Measurements from ENCODE around the gene ADGRL1. TPM values are rescaled to one million over a fixed set of nuclear protein-coding genes. Genes with fewer than 3 reads are reported as not detected.

Gene ADGRL1
- total and polyA plus RNA-seq, 10 donors = 1.8 to 21.1 (median 12.4) TPM

GRCh38 chr19:14113762-14114414, 92.1 kb downstream of the ADGRL1 start:
- Histone ChIP-seq H3K4me1 (peaks cover 35 to 88% (median 69%) of the 10 kb centered on the region in 6 donors), H3K4me3 (peak overlapping the region in 3 of 8 donors; percentile 0 to 67 (median 2)), H3K36me3 (peaks cover 0 to 14% (median 0%) of the 10 kb centered on the region in 6 donors), H3K27ac (peak overlapping the region; percentile 49 to 99 (median 92)), H3K9me3 (no peaks in the 10 kb centered on the region), H3K27me3 (replicated peaks in 1 of 7) (no peaks in the 10 kb centered on the region)
- intact Hi-C loops (cut with DNase I; ENCODE audit: low total_unique reads) = no loop called here
- DNase-seq = peak; percentile 88
- WGBS, 5 donors = 73 to 85% (median 78%) methylated on average over 8 to 18 of the region's 18 CpGs
- TF ChIP-seq POLR2A (IDR thresholded peaks at IDR 0.05) = no peak
- TF ChIP-seq POLR2AphosphoS5 (IDR thresholded peaks at IDR 0.05) = peak in 1 of 3 donors; percentile 17
- peak in 6 of 11 experiments; percentile 16 to 33 (median 21) for TF ChIP-seq CTCF (IDR thresholded peaks at IDR 0.05 in 8 of 11, conservative IDR thresholded peaks at IDR 0.05 in 3 of 11)

- H3K4me3 ChIP-seq = peak overlapping the region in 7 of 8 donors; percentile 8 to 67 (median 38)
- H3K36me3 ChIP-seq = peaks cover 0 to 24% (median 0%) of the 10 kb centered on the region in 6 donors
- no peaks in the 10 kb centered on the region for H3K9me3 ChIP-seq
- TF ChIP-seq CTCF (IDR thresholded peaks at IDR 0.05 in 8 of 11, conservative IDR thresholded peaks at IDR 0.05 in 3 of 11) (peak in 1 of 11 experiments; percentile 11), POLR2AphosphoS5 (IDR thresholded peaks at IDR 0.05) (peak; percentile 44 to 76 (median 74)), POLR2A (IDR thresholded peaks at IDR 0.05) (no peak)
- 51 to 70% (median 60%) methylated on average over 10 to 12 of the region's 12 CpGs for WGBS, 5 donors
- H3K27me3 ChIP-seq (replicated peaks in 1 of 7) = no peaks in the 10 kb centered on the region
- peak overlapping the region; percentile 74 to 99 (median 92) for H3K27ac ChIP-seq
- peaks cover 29 to 90% (median 63%) of the 10 kb centered on the region in 6 donors for H3K4me1 ChIP-seq
- intact Hi-C loops (cut with DNase I; ENCODE audit: low total_unique reads) = no loop called here
- DNase-seq = peak; percentile 84
These were observed 93.1 kb downstream of the ADGRL1 start for GRCh38 chr19:14112809-14113385.

- peaks cover 0 to 31% (median 2%) of the 10 kb centered on the region in 6 donors for H3K36me3 ChIP-seq
- peaks cover 29 to 97% (median 67%) of the 10 kb centered on the region in 6 donors for H3K4me1 ChIP-seq
- WGBS, 5 donors = 50 to 74% (median 66%) methylated on average over 11 to 12 of the region's 12 CpGs
- intact Hi-C loops (cut with DNase I; ENCODE audit: low total_unique reads) = no loop called here
- H3K27me3 ChIP-seq (replicated peaks in 1 of 7) = no peaks in the 10 kb centered on the region
- peak; percentile 79 for DNase-seq
- peak overlapping the region; percentile 74 to 99 (median 92) for H3K27ac ChIP-seq
- TF ChIP-seq CTCF (IDR thresholded peaks at IDR 0.05 in 8 of 11, conservative IDR thresholded peaks at IDR 0.05 in 3 of 11) = no peak
- no peak for TF ChIP-seq POLR2A (IDR thresholded peaks at IDR 0.05)
- TF ChIP-seq POLR2AphosphoS5 (IDR thresholded peaks at IDR 0.05) = no peak
- H3K9me3 ChIP-seq = no peaks in the 10 kb centered on the region
- H3K4me3 ChIP-seq = peak overlapping the region in 7 of 8 donors; percentile 8 to 67 (median 38)
These were observed 93.7 kb downstream of the ADGRL1 start for GRCh38 chr19:14112051-14112808.

Measured in spleen (tissue), 11 donors.